GM19452 (cell line): ENCODE results near the gene RTTN.

Experiments
- ATAC-seq: cut with Tn5 transposase; IDR thresholded peaks from one replicate; pipeline ENCODE4 v1.9.1; 2021; ENCODE audit not compliant: unreplicated experiment

Gene RTTN

GRCh38 chr18:70216788-70217187 is 11.3 kb upstream of the RTTN start:
- ATAC-seq: no peak

GRCh38 chr18:70207181-70207580 is 1.7 kb upstream of the RTTN start:
- ATAC-seq: no peak

- ATAC-seq: no peak
Observed at GRCh38 chr18:70200286-70200685, 5.2 kb downstream of the RTTN start.

- no peak for ATAC-seq
Observed at GRCh38 chr18:70197844-70198243, 7.6 kb downstream of the RTTN start.

GRCh38 chr18:70197026-70197425 is 8.5 kb downstream of the RTTN start:
- ATAC-seq: no peak

- ATAC-seq: no peak
Observed at GRCh38 chr18:70195852-70196434, 9.5 kb downstream of the RTTN start.

- peak; percentile 21 for ATAC-seq
Observed at GRCh38 chr18:70195014-70195614, 10.4 kb downstream of the RTTN start.

- ATAC-seq: peak; percentile 90
Observed at GRCh38 chr18:70194227-70194890, 11.1 kb downstream of the RTTN start.

- no peak for ATAC-seq
Observed at GRCh38 chr18:70190529-70190928, 15.0 kb downstream of the RTTN start.

GRCh38 chr18:70188113-70188512 is 17.4 kb downstream of the RTTN start:
- ATAC-seq: no peak

- ATAC-seq: no peak
Observed at GRCh38 chr18:70183441-70183840, 22.0 kb downstream of the RTTN start.

GRCh38 chr18:70182548-70182947 is 22.9 kb downstream of the RTTN start:
- ATAC-seq: no peak

- no peak for ATAC-seq
Observed at GRCh38 chr18:70181725-70182124, 23.8 kb downstream of the RTTN start.

- ATAC-seq: no peak
Observed at GRCh38 chr18:70181015-70181414, 24.5 kb downstream of the RTTN start.

- no peak for ATAC-seq
Observed at GRCh38 chr18:70176537-70176936, 28.9 kb downstream of the RTTN start.

GRCh38 chr18:70175216-70175615 is 30.3 kb downstream of the RTTN start:
- no peak for ATAC-seq

- no peak for ATAC-seq
Observed at GRCh38 chr18:70172225-70172624, 33.3 kb downstream of the RTTN start.

GRCh38 chr18:70169747-70170146 is 35.7 kb downstream of the RTTN start:
- ATAC-seq: no peak

- no peak for ATAC-seq
Observed at GRCh38 chr18:70166668-70167067, 38.8 kb downstream of the RTTN start.

GRCh38 chr18:70165936-70166335 is 39.6 kb downstream of the RTTN start:
- ATAC-seq: no peak

GRCh38 chr18:70160073-70160678 is 45.3 kb downstream of the RTTN start:
- no peak for ATAC-seq
